HepG2 (cell line): ENCODE measurements around the gene VEPH1. TPM values are rescaled to one million over a fixed set of nuclear protein-coding genes. Genes with fewer than 3 reads are reported as not detected.

ENCODE experiments used
- ATAC-seq: fragments of 200-7000 bp; cut with Tn5 transposase; 3 replicates; pipeline ENCODE4 v1.9.1; 2020; ENCODE audit warnings: mild to moderate bottlenecking, moderate library complexity
- BruUV-seq: library from RNA; stranded (reverse); fragments of 400-500 nt; replicated peaks from 2 replicates; lab custom pipeline; 2021; lab: Mats Ljungman, UMichigan
- CTCF ChIA-PET: fragments of 300-600 bp; formaldehyde crosslinking; extraction: SDS; loops from one replicate; lab custom pipeline; 2021; ENCODE audit warnings: low total read pairs, inconsistent platforms, low intra/inter-chr PET ratio; lab: Yijun Ruan, JAX
- POLR2A ChIA-PET: fragments of 350-600 bp; sonication (Branson Sonifier 250); formaldehyde crosslinking; loops from one replicate; lab custom pipeline; 2020; ENCODE audit warnings: antibody characterized with exemption, inconsistent platforms; lab: Yijun Ruan, JAX
- DNase-seq: peaks from one replicate; pipeline ENCODE4 v3.0.0-alpha.2; 2015; ENCODE audit warnings: low spot score
- FAIRE-seq: peaks from 3 replicates; lab custom pipeline; 2011; peaks lifted over from hg19 to GRCh38; lab: Jason Lieb, UNC
- H2AFZ ChIP-seq: one replicate; pipeline ENCODE4 v1.6.1; 2011; ENCODE audit warnings: low read length, inconsistent platforms
- H3K27ac ChIP-seq: fragments of 300-600 bp; 3 replicates; pipeline ENCODE4 v1.8.0; 2011; ENCODE audit warnings: mixed run types, mild to moderate bottlenecking, mixed read lengths, low read length, inconsistent platforms; ENCODE audit not compliant: insufficient read depth; ENCODE audit errors: extremely low read length
- H3K27me3 ChIP-seq, 2 experiments: fragments of 200-600 bp in 1 of 2; 2 replicates in 1 of 2; 3 replicates in 1 of 2; pipeline versions ENCODE4 v1.6.0 to v1.8.0; 2011; ENCODE audit warnings: low read length in 2 of 2, mild to moderate bottlenecking in 2 of 2, moderate library complexity in 2 of 2, inconsistent platforms in 1 of 2; ENCODE audit not compliant: insufficient read depth in 2 of 2, control insufficient read depth in 1 of 2
- H3K36me3 ChIP-seq, 2 experiments: fragments of 200-600 bp in 1 of 2; replicated peaks in 1 of 2; 2 replicates in 1 of 2; 3 replicates in 1 of 2; pipeline versions ENCODE4 v1.5.1 to v1.8.0; 2011; ENCODE audit warnings: low read length in 2 of 2, inconsistent platforms in 1 of 2; ENCODE audit not compliant: insufficient read depth in 2 of 2, control insufficient read depth in 1 of 2
- H3K4me1 ChIP-seq: 2 replicates; pipeline ENCODE4 v1.5.1; 2012; ENCODE audit warnings: low read length, inconsistent platforms; ENCODE audit not compliant: insufficient read depth
- H3K4me2 ChIP-seq: 2 replicates; pipeline ENCODE4 v1.6.0; 2011; ENCODE audit warnings: low read depth, low read length, inconsistent platforms
- H3K4me3 ChIP-seq, 3 experiments: fragments of 200-600 bp in 1 of 3; sonication (generic), shearing (Covaris generic) in 1 of 3; replicated peaks in 1 of 3; 2 replicates each; pipeline ENCODE4 v1.5.1; 2011 to 2016; ENCODE audit warnings: low read length in 3 of 3, inconsistent platforms in 2 of 3, low read depth in 2 of 3, mild to moderate bottlenecking in 2 of 3, control low read depth in 1 of 3, mixed read lengths in 1 of 3; ENCODE audit not compliant: insufficient read depth in 1 of 3
- H3K79me2 ChIP-seq: one replicate; pipeline ENCODE4 v1.6.1; 2011; ENCODE audit warnings: low read length, inconsistent platforms; ENCODE audit not compliant: insufficient read depth
- H3K9ac ChIP-seq: 2 replicates; pipeline ENCODE4 v1.6.0; 2011; ENCODE audit warnings: mild to moderate bottlenecking, low read depth, low read length, inconsistent platforms; ENCODE audit not compliant: insufficient read depth
- H3K9me3 ChIP-seq: 2 replicates; pipeline ENCODE4 v1.5.1; 2012; ENCODE audit warnings: mild to moderate bottlenecking, low read length
- H4K20me1 ChIP-seq: 2 replicates; pipeline ENCODE4 v1.6.0; 2011; ENCODE audit warnings: inconsistent platforms, mild to moderate bottlenecking, low read length, moderate library complexity; ENCODE audit not compliant: insufficient read depth
- CEBPG ChIP-seq: IDR thresholded peaks from 2 replicates; pipeline ENCODE4 v1.6.1; 2016
- GPBP1L1 ChIP-seq: sonication (generic); formaldehyde crosslinking; IDR thresholded peaks from 2 replicates; pipeline ENCODE4 v1.5.0; 2020; ENCODE audit warnings: mild to moderate bottlenecking, missing genetic modification reagents
- HNRNPUL1 ChIP-seq: fragments of 200-400 bp; formaldehyde crosslinking; IDR thresholded peaks from 2 replicates; pipeline ENCODE4 v1.6.1; 2017; ENCODE audit warnings: low read depth, mild to moderate bottlenecking, low read length, moderate library complexity
- KDM5A ChIP-seq: fragments of 200-600 bp; sonication (generic); IDR thresholded peaks from 2 replicates; pipeline ENCODE4 v1.7.0; 2018; ENCODE audit warnings: antibody characterized with exemption, mild to moderate bottlenecking, low read length, borderline replicate concordance
- MXI1 ChIP-seq: IDR thresholded peaks from 3 replicates; pipeline ENCODE4 v1.6.1; 2012; ENCODE audit warnings: low read depth, low read length, inconsistent platforms, borderline replicate concordance
- RXRB ChIP-seq: IDR thresholded peaks from 2 replicates; pipeline ENCODE4 v1.6.1; 2016; ENCODE audit warnings: borderline replicate concordance, missing genetic modification reagents, missing compliant biosample characterization
- TCF7L2 ChIP-seq: IDR thresholded peaks from 2 replicates; pipeline ENCODE4 v1.6.1; 2011; ENCODE audit warnings: mild to moderate bottlenecking, low read depth, low read length, moderate library complexity
- ZKSCAN8 ChIP-seq: IDR thresholded peaks from 2 replicates; pipeline ENCODE4 v1.6.1; 2016; ENCODE audit warnings: borderline replicate concordance, missing genetic modification reagents, missing compliant biosample characterization
- ZNF570 ChIP-seq: sonication (generic); formaldehyde crosslinking; IDR thresholded peaks from 2 replicates; pipeline ENCODE4 v1.4.0; 2020; ENCODE audit warnings: mild to moderate bottlenecking, missing genetic modification reagents, borderline replicate concordance
- ZNF883 ChIP-seq: sonication (generic); formaldehyde crosslinking; IDR thresholded peaks from 2 replicates; pipeline ENCODE4 v1.5.1; 2020; ENCODE audit warnings: mild to moderate bottlenecking, missing genetic modification reagents; ENCODE audit errors: not compliant biosample characterization
- in situ Hi-C: cut with HindIII; loops from 2 replicates; pipeline ENCODE4 v1.10.0; 2017; ENCODE audit warnings: low pct_unique_long_range_greater_than_20kb; ENCODE audit not compliant: extremely low pct_ligation_motif_present
- intact Hi-C: fragments of 100-400 bp; cut with micrococcal nuclease; formaldehyde crosslinking; loops from one replicate; pipeline ENCODE4 v1.10.0; 2022; ENCODE audit not compliant: unreplicated experiment
- polyA plus RNA-seq, 8 experiments: library from polyadenylated mRNA; depleted of rRNA in 3 of 8; stranded (reverse) in 7 of 8; unstranded in 1 of 8; fragments of >200 nt; fragmentation: Illumina TruSeq in 4 of 8; extraction: Trizol in 4 of 8; gene quantifications; 2 replicates each; pipeline versions ENCODE4 v1.2.1 to v1.2.3, GENCODE V29; 2011 to 2016; ENCODE audit warnings: low read depth in 4 of 8, missing spikeins in 1 of 8, mixed read lengths in 1 of 8; ENCODE audit not compliant: insufficient read depth in 1 of 8
- total RNA-seq, 5 experiments: library from RNA; depleted of rRNA; stranded (reverse); fragments of >200 nt; fragmentation: Illumina TruSeq; extraction: Trizol; gene quantifications; 2 replicates each; pipeline ENCODE4 v1.2.3, GENCODE V29; 2016; ENCODE audit warnings: low read depth in 1 of 5
- TF ChIP-seq, protein P1 (sequence below): sonication (generic); formaldehyde crosslinking; IDR thresholded peaks from 2 replicates; pipeline ENCODE4 v1.5.0; 2020; ENCODE audit warnings: mild to moderate bottlenecking, missing genetic modification reagents, moderate library complexity

Gene VEPH1
- total and polyA plus RNA-seq, 2 of the 13 experiments (the other 11 are each of a cell fraction or from before 2014, with no cell fraction given): not detected

GRCh38 chr3:157280354-157280753 lies 222.9 kb downstream of the VEPH1 start:
- H3K9me3 ChIP-seq: no peaks in the 10 kb centered on the region
- DNase-seq: no peak
- no peaks in the 10 kb centered on the region for H3K4me1 ChIP-seq
- no peak for FAIRE-seq
- no peak overlapping the region for H3K4me2 ChIP-seq
- ChIA-PET POLR2A (no interaction called here), CTCF (no interaction called here)
- H3K79me2 ChIP-seq: no peaks in the 10 kb centered on the region
- no peak overlapping the region for H2AFZ ChIP-seq
- no TSS peak for BruUV-seq
- TF ChIP-seq KDM5A: no peak
- no peak for TF ChIP-seq ZNF883 (CRISPR knock-in tag)
- TF ChIP-seq HNRNPUL1: no peak
- no peak for TF ChIP-seq TCF7L2
- no peak for TF ChIP-seq ZKSCAN8 (CRISPR knock-in tag)
- TF ChIP-seq GPBP1L1 (CRISPR knock-in tag): no peak
- no peak for TF ChIP-seq CEBPG (CRISPR knock-in tag)
- TF ChIP-seq RXRB (CRISPR knock-in tag): no peak
- TF ChIP-seq, protein P1, sequence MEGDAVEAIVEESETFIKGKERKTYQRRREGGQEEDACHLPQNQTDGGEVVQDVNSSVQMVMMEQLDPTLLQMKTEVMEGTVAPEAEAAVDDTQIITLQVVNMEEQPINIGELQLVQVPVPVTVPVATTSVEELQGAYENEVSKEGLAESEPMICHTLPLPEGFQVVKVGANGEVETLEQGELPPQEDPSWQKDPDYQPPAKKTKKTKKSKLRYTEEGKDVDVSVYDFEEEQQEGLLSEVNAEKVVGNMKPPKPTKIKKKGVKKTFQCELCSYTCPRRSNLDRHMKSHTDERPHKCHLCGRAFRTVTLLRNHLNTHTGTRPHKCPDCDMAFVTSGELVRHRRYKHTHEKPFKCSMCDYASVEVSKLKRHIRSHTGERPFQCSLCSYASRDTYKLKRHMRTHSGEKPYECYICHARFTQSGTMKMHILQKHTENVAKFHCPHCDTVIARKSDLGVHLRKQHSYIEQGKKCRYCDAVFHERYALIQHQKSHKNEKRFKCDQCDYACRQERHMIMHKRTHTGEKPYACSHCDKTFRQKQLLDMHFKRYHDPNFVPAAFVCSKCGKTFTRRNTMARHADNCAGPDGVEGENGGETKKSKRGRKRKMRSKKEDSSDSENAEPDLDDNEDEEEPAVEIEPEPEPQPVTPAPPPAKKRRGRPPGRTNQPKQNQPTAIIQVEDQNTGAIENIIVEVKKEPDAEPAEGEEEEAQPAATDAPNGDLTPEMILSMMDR (CRISPR knock-in tag): no peak
- TF ChIP-seq MXI1: no peak
- TF ChIP-seq ZNF570 (CRISPR knock-in tag): no peak
- intact Hi-C loops: no loop called here
- ATAC-seq: no peak
- no peak overlapping the region for H3K27ac ChIP-seq
- H3K27me3 ChIP-seq: no peaks in the 10 kb centered on the region
- H3K4me3 ChIP-seq: no peak overlapping the region
- in situ Hi-C loops: no loop called here
- H3K36me3 ChIP-seq: no peaks in the 10 kb centered on the region
- H3K9ac ChIP-seq: no peak overlapping the region
- no peaks in the 10 kb centered on the region for H4K20me1 ChIP-seq
